Measurements from ENCODE around the gene PLBD2.

PLBD2 gene

DNA sequence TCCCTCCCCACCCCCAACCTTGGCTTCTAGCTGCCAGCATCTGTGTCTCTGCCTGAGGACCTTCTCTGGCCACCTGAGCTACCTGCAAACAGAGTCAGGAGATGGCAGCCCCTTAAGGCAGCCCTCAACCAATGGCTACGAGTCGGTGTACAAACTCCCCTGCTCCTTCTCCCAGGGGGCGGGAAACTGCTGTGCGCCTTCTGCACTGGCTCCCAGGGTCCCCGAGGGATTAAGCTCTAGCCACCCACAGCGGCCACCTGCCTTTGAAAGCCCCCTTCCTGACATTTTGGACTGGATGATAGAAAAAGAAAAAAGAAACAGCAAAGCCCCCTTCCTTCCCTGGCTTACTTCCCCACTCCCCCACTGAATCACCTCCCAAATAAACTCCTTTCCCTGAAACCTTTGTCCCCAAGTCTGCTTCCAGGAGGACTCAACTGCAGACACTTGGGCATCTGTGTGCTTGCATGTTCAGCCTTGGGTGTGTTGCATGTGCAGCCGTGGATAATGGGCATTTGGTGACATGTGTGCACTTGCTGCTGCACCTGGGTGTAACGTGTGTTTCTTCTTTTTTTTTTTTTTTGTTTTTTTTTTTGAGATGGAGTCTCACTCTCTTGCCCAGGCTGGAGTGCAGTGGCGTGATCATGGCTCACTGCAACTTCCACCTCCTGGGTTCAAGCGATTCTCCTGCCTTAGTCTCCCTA lies 39.3 kb downstream of the PLBD2 start:
- DNase-seq: no peak

DNA sequence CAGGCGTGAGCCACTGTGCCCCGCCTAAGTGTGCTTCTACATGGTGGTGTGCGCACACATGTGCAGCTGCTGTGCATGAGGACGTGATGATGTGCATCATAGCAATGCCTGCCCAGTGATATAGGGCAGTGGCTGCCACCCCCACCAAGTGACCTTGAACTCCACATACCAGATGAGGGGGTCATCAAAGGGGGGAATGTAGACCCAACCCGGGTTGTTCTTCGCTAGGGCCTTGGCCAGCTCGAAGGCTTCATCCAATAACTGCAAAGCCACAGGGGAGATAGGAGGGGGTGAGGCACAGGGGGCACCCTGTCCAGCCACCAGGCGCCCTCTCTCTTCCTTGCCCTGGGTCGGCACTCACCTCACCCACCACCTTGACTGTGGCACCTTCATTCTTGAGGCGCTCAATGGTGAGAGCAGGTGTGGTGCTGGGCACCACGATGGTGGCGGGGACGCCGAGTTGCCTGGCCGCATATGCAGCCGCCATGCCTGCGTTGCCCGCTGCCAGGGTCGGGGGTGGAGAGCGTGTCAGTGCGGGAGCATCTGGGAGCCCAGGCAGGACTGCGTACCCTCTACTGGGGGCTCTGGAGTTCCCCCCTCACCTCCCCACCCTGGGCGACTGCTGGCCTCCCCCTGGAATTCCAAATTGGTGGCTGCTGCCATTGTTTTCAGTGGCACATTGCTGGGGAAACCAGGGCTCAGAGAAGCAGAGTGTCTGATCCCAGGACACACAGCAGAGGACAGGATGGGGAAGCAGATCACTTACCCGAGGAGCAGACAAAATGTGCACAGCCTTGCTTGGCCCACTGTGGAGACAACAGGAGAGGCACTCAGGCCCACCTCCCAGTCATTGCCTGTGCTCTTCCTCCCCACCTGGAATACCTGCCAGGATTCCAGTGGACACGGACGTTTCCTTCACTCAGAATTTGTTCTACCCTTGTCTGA lies 40.2 kb downstream of the PLBD2 start:
- no peak for DNase-seq

- no peak for DNase-seq
These were observed 41.1 kb downstream of the PLBD2 start for GRCh38 chr12:113399490-113399889.

DNA sequence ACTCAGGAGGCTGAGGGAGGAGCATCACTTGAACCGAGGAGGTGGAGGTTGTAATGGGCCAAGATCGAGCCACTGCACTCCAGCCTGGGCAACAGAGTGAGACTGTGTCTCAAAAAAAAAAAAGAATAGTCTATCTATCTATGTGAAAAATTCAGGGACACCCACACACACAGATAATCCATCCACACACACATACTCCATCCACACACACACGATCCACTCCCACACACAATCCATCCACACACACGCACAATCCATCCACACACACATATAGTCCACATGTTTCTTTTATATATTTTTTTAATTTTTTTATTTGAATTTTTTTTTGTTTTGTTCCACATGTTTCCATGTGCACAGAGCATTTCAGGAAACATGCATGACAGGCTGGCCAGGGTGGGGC lies 42.0 kb downstream of the PLBD2 start:
- no peak for DNase-seq

DNA sequence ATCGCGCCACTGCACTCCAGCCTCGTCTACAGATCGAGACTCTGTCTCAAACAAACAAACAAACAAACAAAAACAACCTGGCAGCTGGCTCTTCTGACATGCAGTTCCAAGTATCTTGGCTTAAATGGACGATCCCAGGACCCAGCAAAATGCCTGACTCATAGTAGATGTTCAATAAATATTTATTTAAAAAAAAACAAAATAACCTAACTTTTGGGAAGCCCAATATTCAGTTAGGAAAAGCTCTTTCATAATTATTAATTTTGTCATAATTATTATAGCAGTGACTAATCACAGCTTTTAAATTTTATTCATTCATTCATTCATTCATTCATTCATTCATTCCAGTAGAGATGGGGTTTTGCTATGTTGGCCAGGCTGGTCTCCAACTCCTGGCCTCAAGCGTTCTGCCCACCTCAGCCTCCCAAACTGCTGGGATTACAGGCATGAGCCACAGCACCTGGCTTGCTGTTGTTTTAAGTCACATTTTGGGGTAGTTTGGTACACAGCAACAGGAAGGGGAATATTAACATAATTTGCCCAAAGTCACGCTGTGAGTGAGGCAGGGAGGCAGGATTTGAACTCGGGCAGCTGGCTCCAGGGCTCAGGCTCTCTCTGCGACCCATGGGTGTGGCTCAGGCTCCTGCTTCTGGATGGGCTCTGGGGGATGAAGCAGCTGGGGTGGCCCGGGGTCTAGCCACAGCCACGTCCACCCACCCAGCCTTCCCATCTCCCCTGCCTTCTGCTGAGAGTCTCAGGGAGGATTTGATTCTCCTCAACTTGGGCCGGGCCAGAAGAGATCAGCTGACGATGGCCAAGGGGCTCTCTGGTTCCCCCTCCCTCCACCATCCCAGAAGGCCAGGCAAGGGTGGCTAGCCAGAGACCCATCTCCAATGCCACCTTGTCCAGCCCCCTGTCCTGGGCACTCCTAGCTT lies 42.9 kb downstream of the PLBD2 start:
- no peak for DNase-seq

- DNase-seq: no peak
These were observed 44.3 kb downstream of the PLBD2 start for GRCh38 chr12:113402586-113403260.

DNA sequence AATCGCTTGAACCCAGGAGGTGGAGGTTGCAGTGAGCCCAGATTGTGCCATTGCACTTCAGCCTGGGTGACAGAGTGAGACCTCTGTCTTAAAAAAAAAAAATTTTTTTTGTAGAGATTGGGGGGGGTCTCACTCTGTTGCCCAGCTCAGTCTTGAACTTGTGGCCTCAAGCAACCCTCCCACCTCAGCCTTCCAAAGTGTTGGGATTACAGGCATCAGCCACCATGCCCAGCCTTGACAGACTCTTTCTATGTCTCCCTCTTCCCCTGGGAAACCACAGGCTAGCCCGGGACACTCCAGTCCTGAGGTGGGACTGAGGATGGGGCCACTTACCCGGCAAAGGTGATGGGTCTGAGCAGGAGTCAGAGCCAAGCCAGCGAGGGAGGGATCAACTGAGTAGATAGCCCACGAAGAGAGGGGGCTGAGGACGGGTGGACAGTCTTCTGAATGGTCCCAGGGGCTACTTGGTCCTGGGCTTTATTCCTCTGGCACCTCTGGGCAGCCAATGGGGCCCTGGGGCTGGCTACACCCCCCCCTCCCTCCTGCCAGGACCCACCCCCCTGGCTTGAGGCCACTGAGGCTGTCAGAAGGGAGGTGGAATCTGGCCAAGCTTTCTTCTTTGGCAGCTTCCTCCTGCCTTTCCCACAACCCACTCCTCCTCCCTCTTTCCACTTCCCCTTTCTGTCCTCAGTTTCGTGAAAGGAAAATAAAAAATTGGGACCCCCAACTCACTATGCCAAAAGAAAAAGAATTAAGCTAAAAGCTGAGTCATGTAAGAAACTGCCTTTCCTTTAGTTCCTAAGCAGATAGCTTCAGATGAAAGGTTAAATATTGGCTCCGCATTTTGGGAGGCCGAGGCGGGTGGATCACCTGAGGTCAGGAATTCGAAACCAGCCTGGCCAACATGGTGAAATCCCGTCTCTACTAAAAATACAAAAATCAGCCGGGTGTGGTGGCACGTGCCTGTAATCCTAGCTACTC lies 45.3 kb downstream of the PLBD2 start, which contains the start of gene SDS:
TSS of gene SDS (minus strand) at position 453 of the 981 bp plus-strand sequence. CDS start 4,179 bp downstream, outside the sequence.
- peak; percentile 19 for DNase-seq

DNA sequence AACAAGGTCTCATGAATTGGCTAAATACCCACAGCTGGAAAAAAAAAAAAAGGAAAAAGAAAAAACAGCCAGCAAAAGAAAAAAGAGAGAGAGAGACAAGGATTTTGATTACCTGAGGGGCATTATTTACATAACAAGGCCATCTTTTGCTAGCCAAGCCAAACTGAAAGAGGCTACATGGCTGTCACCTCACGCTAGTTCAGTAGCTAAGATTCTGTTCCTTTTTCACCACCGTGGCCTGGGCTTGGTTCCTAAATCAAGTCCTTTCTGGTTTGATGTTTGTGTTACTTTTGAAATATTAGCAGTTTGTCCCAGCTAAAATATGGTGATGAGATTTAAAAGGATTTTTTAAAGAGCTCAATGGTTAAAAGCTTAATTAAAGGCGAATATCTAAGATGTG lies 47.3 kb downstream of the PLBD2 start:
- DNase-seq: no peak

GRCh38 chr12:113407931-113408600 lies 49.7 kb downstream of the PLBD2 start:
- DNase-seq: peak; percentile 52

DNA sequence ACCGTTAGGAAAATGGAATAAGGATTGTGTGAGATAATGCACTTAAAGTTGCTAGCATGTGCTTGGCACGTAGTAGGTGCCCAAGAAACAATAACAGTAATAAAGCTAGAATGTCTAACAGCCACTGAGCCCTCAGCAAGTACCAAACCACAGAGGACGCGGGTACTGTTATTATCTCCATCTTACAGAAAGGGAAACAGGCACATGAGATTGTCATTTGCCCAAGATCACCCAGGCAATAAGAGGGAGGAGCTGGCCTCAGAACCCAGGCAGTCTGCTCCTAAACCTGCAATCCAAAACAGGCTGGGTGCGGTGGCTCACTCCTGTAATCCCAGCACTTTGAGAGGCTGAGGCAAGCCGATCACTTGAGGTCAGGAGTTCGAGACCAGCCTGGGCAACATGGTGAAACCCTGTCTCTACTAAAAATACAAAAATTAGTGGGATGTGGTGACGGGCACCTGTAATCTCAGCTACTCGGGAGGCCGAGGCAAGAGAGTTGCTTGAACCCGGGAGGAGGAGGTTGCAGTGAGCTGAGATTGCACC lies 50.4 kb downstream of the PLBD2 start:
- no peak for DNase-seq

DNA sequence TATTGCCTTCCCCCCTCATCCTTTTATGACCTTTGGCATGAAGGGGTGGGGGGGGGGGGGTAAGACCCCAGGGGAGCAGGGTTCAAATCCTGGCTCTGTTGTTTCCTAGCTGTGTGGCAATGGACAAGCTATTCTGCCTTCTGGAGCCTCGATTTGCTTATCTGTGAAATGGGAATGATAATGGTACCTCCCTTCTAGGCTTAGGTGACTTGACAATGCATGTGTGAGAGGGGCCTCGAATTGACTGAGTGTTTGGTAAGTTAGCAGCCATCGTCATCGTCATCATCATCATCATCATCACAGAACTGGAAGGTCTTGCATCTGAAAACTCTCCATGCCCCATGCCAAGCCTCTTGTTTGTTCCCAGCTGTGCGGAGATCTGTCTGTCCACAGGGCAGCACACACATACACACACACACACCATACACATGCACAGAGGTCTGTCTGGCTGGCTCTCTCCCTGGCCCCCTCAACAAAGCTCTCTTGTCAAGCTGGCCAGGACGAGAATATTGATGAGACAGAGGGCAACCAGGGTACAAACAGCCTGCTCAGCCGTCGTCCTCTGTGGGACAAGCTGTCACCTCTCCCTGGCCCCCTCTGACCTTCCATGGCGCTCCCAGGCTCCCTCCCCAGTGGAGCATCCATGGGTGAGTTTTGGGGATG lies 51.2 kb downstream of the PLBD2 start:
- no peak for DNase-seq

DNA sequence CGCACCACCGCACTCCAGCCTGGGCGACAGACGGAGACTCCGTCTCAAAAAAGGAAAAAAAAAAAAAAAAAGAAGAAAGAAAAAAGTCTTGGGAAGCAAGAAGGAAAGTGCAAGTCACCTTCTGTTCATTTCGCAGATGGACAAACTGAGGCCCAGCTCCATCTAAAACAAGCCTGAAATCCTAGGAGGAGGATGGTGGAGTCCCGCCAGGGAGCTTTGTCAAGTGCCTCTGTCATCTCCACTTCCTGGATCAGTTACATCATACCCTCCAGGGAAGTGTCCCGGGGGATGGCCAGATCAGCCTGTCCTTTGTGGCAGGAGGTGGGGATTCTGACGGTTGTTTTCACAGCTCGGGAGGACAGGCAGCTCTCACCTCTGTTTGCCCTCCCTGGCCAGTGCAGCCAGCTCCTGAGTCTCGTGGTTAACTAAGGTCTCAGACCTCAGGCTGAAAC lies 55.1 kb downstream of the PLBD2 start:
- DNase-seq: peak; percentile 38

- no peak for DNase-seq
These were observed 56.2 kb downstream of the PLBD2 start for GRCh38 chr12:113414519-113415038.

- DNase-seq: no peak
These were observed 57.8 kb downstream of the PLBD2 start for GRCh38 chr12:113416091-113416754.

- no peak for DNase-seq
These were observed 60.0 kb downstream of the PLBD2 start for GRCh38 chr12:113418213-113418879.

DNA sequence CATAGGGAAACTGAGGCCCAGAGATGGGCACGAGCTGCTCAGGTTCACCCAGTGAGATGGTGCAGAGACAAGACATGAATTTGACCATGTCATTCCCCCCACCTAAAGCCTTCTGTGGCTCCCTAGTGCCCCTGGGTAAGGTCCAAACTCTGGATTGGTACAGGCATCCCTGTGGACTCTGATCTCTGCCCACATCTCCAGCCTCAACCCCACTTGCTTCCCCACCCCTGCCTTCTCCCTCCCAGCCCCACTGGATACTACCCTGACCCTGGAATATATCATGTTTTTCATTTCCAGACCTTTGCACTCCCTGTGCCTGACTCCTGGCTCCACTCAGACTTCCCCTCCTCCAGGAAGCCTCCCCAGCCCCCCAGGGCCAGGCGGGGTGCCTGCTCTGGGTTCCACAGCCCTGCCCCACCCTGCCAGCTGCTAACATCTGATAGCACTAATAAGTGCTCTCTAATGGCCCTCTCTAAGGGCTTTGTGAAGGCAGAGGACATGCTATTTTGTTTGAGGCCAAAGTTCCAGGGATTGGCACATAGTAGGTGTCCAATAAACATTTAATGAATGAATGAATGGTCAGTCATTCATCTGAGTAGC lies 62.7 kb downstream of the PLBD2 start:
- no peak for DNase-seq

Measured in EL (cell line).